Measurements from ENCODE around the gene EPHB2. TPM values are rescaled to one million over a fixed set of nuclear protein-coding genes. Genes with fewer than 3 reads are reported as not detected.

The EPHB2 gene
- polyA plus RNA-seq, 2 of the 4 experiments (the other 2 are of a cell fraction) = 13.0 to 35.3 TPM

GRCh38 chr1:22738069-22738435 is 27.4 kb downstream of the EPHB2 start:
- H3K4me2 ChIP-seq = peak overlapping the region; percentile 76
- H3K9me3 ChIP-seq = no peaks in the 10 kb centered on the region
- ATAC-seq (no peak), DNase-seq (ENCODE audit: low read depth in 1 of 2, low spot score in 1 of 2) (no peak), FAIRE-seq (no peak)
- no peak overlapping the region for H3K4me3 ChIP-seq
- 100% methylated on average over 1 of the region's 1 CpG for WGBS (ENCODE audit: missing lambda C conversion rate)
- POLR2A ChIA-PET = no interaction called here
- peaks cover 90% of the 10 kb centered on the region for H3K4me1 ChIP-seq
- TF ChIP-seq NFE2L2 (conservative IDR thresholded peaks at IDR 0.05; ENCODE audit: low read length) (no peak), BCL3 (IDR thresholded peaks at IDR 0.05) (no peak), ZNF302 (CRISPR knock-in tag; IDR thresholded peaks at IDR 0.05) (no peak), HDAC2 (IDR thresholded peaks at IDR 0.05) (no peak), FOSB (CRISPR knock-in tag; IDR thresholded peaks at IDR 0.05) (no peak), POLR2AphosphoS2 (conservative IDR thresholded peaks at IDR 0.05; ENCODE audit: low read length) (no peak), NR3C1 (IDR thresholded peaks at IDR 0.05) (no peak), ZSCAN20 (CRISPR knock-in tag; IDR thresholded peaks at IDR 0.05) (no peak)
- H3K27ac ChIP-seq = peak overlapping the region; percentile 95 to 97
- CTCF ChIA-PET = interaction anchor here (3.6 kb wide), 1 partner anchor 33 kb away, joined by 16 read pairs; no protein-coding TSS in a partner anchor

GRCh38 chr1:22738522-22738921 is 27.9 kb downstream of the EPHB2 start:
- Histone ChIP-seq H3K4me3 (no peak overlapping the region), H3K4me1 (peaks cover 92% of the 10 kb centered on the region), H3K9me3 (no peaks in the 10 kb centered on the region), H3K27ac (peak overlapping the region; percentile 95 to 97), H3K4me2 (peak overlapping the region; percentile 76)
- POLR2A ChIA-PET = no interaction called here
- ATAC-seq = peak in 1 of 2 experiments; percentile 16; a peak in 2 of 6 replicates
- TF ChIP-seq SMC3 (IDR thresholded peaks at IDR 0.05) (no peak), KDM5A (IDR thresholded peaks at IDR 0.05) (no peak), GATA3 (IDR thresholded peaks at IDR 0.05; ENCODE audit: borderline replicate concordance) (peak; percentile 37; the same call in 1 of the 2 replicates), FOSL2 (IDR thresholded peaks at IDR 0.05) (no peak), FOSL2 (CRISPR knock-in tag; IDR thresholded peaks at IDR 0.05) (peak; percentile 71), ATOH8 (CRISPR knock-in tag; IDR thresholded peaks at IDR 0.05; ENCODE audit: low read depth) (peak; percentile 39; the same call in 1 of the 2 replicates), POLR2A (IDR thresholded peaks at IDR 0.05; ENCODE audit: low read length) (no peak), JUNB (IDR thresholded peaks at IDR 0.05) (0 out of 2 replicates have a peak, but pooled peaks have one; percentile 27), RARB (CRISPR knock-in tag; IDR thresholded peaks at IDR 0.05) (no peak), TFCP2L1 (CRISPR knock-in tag; IDR thresholded peaks at IDR 0.05) (no peak), ZNF302 (CRISPR knock-in tag; IDR thresholded peaks at IDR 0.05) (no peak), RAD21 (conservative IDR thresholded peaks at IDR 0.05 in 1 of 2, IDR thresholded peaks at IDR 0.05 in 1 of 2) (no peak), MAX (IDR thresholded peaks at IDR 0.05) (peak; percentile 84), USF2 (IDR thresholded peaks at IDR 0.05) (0 out of 2 replicates have a peak, but pooled peaks have one; percentile 43), EHMT2 (IDR thresholded peaks at IDR 0.05; ENCODE audit: low read depth) (no peak), ZFP36 (IDR thresholded peaks at IDR 0.05; ENCODE audit: borderline replicate concordance, partially characterized antibody) (no peak), ESRRA (IDR thresholded peaks at IDR 0.05; ENCODE audit: borderline replicate concordance, low read length) (no peak), CHD2 (IDR thresholded peaks at IDR 0.05; ENCODE audit: low read length, partially characterized antibody) (no peak)
- CTCF ChIA-PET = interaction anchor here (3.6 kb wide), 1 partner anchor 34 kb away, joined by 16 read pairs; no protein-coding TSS in a partner anchor
- peak in 1 of 2 experiments; percentile 29 for DNase-seq (ENCODE audit: low read depth in 1 of 2, low spot score in 1 of 2)
- FAIRE-seq = no peak
- WGBS (ENCODE audit: missing lambda C conversion rate) = 31% methylated on average over 4 of the region's 4 CpGs
